ENCODE results near the gene CCL22.
A peak's percentile ranks its signal among the peaks of the same experiment; 100 is the strongest.

CCL22 gene

DNA sequence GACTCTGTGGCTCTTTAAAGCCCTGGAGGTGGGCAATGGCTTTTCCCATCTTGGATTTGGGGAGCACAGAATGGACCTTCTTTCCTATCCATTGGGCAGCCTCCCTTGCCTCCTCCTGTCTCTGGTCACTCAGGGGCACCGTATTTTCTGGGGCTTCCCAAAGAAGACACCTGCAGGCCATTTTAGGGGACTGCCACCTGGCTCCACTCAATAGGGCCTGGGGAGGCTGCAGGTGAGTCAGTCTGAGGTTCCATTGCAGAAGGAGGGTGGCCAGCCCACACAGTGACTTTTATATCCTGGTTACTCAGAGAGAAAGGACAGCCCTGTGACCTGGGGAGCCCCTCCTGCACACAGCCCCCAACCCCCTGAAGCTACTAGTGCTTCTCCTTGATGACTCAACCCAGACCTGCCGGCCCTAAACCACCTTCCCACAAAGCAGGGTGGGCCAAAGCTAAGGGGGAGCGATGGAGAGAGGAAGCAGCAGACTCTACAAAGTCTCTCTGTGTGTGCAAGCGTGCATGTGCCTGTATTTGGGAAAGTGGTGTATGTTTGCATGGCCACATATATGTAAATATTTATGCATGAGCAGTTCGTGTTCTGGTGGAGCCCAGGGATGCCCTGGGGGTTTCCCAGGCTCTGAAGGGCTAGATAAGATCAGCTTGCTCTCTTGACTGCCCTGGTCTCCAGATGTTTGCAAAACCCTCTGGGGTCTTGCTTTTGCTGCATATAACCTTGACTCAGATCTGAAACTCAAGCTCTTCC lies 18.7 kb downstream of the CCL22 start:
- DNase-seq = no peak

DNA sequence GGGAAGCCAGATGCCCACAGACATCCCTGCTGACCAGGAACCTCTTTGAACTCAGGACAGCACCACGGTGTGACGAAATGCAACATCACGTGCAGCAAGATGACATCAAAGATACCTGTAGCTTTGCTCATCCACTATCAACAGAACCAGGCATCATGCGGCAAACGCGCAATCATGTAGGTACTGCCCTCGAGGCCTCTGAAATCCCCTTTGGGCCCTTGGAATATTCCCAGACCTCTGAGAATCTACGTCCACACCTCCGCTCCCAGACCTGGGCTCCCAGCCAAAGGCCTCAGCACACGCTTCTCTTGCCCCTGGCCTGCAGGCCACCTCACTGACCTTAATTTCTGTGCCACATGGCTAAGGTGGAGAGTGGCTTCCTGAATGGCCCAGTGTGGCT lies 21.0 kb downstream of the CCL22 start:
- DNase-seq = no peak

DNA sequence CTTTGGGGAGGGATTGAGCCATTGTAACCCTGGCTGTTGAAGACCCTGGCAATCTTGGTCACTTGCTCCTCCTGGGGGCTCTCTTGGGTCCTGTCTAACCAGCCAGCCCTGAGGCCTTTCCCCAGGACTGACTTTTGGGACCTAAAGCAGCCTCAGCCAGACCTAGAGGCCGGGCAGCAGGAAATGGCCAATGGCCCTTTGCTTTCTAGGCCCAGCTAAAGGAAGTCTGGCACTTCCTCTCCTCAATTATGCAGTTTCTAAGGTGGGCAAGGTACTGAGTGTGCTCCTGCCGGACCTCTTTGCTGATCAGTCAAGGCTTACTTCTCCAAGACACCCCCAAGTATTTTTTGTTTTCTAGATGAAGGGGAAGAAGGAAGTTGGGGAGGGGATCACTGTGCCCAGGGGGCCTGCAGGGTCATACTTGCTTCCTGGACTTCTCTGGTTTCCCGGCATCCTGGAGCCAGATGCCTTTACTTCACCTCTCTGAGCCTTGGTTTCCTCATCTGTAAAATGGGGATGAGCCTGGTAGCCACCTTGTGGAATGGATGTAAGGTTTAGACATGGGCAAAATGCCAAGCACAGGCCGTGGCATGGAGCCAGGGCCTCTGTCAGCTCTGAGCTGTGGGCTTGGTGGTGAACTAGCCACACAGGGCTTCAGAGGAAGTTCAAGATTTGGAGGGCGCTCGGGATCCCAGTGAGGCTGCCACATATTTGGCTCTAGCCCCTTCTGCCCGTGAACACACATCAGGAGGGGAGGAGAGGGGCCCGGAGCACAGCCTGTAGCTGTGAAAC lies 22.3 kb downstream of the CCL22 start:
- DNase-seq = peak in 1 of 2 experiments; percentile 27

DNA sequence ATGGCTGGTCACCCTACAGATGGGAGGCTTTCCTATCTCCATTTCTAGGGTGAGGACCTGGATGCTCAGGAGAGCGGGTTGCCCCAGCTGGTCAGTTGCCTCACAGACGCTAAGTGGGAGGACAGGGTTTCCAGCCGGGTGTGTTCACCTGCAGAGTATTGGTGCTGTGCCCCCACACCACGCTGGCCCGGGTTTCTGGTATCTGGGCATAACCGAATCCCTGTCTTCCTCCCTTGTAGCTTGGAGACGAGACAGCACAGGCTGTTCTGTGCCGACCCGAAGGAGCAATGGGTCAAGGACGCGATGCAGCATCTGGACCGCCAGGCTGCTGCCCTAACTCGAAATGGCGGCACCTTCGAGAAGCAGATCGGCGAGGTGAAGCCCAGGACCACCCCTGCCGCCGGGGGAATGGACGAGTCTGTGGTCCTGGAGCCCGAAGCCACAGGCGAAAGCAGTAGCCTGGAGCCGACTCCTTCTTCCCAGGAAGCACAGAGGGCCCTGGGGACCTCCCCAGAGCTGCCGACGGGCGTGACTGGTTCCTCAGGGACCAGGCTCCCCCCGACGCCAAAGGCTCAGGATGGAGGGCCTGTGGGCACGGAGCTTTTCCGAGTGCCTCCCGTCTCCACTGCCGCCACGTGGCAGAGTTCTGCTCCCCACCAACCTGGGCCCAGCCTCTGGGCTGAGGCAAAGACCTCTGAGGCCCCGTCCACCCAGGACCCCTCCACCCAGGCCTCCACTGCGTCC lies 23.4 kb downstream of the CCL22 start:
- no peak for DNase-seq

DNA sequence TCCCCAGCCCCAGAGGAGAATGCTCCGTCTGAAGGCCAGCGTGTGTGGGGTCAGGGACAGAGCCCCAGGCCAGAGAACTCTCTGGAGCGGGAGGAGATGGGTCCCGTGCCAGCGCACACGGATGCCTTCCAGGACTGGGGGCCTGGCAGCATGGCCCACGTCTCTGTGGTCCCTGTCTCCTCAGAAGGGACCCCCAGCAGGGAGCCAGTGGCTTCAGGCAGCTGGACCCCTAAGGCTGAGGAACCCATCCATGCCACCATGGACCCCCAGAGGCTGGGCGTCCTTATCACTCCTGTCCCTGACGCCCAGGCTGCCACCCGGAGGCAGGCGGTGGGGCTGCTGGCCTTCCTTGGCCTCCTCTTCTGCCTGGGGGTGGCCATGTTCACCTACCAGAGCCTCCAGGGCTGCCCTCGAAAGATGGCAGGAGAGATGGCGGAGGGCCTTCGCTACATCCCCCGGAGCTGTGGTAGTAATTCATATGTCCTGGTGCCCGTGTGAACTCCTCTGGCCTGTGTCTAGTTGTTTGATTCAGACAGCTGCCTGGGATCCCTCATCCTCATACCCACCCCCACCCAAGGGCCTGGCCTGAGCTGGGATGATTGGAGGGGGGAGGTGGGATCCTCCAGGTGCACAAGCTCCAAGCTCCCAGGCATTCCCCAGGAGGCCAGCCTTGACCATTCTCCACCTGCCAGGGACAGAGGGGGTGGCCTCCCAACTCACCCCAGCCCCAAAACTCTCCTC lies 24.1 kb downstream of the CCL22 start:
- DNase-seq = no peak

DNA sequence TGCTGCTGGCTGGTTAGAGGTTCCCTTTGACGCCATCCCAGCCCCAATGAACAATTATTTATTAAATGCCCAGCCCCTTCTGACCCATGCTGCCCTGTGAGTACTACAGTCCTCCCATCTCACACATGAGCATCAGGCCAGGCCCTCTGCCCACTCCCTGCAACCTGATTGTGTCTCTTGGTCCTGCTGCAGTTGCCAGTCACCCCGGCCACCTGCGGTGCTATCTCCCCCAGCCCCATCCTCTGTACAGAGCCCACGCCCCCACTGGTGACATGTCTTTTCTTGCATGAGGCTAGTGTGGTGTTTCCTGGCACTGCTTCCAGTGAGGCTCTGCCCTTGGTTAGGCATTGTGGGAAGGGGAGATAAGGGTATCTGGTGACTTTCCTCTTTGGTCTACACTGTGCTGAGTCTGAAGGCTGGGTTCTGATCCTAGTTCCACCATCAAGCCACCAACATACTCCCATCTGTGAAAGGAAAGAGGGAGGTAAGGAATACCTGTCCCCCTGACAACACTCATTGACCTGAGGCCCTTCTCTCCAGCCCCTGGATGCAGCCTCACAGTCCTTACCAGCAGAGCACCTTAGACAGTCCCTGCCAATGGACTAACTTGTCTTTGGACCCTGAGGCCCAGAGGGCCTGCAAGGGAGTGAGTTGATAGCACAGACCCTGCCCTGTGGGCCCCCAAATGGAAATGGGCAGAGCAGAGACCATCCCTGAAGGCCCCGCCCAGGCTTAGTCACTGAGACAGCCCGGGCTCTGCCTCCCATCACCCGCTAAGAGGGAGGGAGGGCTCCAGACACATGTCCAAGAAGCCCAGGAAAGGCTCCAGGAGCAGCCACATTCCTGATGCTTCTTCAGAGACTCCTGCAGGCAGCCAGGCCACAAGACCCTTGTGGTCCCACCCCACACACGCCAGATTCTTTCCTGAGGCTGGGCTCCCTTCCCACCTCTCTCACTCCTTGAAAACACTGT lies 25.0 kb downstream of the CCL22 start:
- no peak for DNase-seq

DNA sequence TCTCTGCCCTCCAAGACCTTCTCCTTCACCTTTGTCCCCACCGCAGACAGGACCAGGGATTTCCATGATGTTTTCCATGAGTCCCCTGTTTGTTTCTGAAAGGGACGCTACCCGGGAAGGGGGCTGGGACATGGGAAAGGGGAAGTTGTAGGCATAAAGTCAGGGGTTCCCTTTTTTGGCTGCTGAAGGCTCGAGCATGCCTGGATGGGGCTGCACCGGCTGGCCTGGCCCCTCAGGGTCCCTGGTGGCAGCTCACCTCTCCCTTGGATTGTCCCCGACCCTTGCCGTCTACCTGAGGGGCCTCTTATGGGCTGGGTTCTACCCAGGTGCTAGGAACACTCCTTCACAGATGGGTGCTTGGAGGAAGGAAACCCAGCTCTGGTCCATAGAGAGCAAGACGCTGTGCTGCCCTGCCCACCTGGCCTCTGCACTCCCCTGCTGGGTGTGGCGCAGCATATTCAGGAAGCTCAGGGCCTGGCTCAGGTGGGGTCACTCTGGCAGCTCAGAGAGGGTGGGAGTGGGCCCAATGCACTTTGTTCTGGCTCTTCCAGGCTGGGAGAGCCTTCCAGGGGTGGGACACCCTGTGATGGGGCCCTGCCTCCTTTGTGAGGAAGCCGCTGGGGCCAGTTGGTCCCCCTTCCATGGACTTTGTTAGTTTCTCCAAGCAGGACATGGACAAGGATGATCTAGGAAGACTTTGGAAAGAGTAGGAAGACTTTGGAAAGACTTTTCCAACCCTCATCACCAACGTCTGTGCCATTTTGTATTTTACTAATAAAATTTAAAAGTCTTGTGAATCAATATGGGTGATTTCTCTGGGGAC lies 25.9 kb downstream of the CCL22 start:
- DNase-seq = no peak

DNA sequence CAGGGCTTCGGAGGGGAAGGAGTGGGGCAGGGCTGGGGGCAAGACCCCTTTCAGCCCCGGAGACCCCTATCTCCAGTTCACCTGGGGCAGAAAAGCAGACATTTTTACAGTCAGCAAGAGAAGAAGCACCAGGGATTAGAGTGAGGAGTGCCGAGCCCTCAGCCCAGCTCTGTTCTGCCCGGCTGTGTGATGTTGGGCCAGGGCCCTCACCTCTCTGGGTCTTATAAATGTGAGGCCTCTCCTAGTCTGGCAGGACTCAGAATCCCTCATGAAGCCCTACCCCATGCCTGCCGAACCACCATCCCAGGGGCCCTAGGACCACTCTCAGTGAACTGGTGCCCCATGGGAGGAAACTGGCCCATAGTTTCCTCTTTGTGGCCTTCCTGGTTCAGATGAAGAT lies 26.5 kb downstream of the CCL22 start:
- DNase-seq = no peak

DNA sequence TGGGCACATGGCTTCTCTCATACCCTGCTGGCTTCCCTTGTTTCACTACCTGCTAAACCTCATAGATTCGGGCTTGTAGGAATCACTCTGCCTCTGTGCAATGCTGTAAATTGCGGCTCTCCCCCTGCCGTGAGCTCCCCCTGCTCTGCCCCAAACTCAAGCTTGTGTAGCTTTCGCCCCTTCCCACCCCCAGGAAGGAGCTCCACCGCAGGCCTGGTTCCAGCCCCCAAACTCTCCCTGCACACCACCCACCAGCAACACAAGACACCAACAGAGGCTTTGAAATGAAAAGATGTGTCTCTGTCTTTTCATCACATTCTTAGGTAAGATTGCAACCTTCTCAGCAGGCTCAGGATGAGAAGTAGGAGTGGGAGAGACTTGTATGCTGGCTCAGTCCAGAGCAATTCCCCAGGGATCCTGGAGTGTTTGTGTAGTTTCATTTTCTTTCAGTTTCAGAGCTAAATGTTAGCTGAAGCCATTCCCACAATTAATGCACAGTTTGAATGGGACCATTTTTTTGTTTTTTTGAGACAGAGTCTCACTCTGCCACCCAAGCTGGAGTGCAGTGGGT lies 27.9 kb downstream of the CCL22 start:
- no peak for DNase-seq

DNA sequence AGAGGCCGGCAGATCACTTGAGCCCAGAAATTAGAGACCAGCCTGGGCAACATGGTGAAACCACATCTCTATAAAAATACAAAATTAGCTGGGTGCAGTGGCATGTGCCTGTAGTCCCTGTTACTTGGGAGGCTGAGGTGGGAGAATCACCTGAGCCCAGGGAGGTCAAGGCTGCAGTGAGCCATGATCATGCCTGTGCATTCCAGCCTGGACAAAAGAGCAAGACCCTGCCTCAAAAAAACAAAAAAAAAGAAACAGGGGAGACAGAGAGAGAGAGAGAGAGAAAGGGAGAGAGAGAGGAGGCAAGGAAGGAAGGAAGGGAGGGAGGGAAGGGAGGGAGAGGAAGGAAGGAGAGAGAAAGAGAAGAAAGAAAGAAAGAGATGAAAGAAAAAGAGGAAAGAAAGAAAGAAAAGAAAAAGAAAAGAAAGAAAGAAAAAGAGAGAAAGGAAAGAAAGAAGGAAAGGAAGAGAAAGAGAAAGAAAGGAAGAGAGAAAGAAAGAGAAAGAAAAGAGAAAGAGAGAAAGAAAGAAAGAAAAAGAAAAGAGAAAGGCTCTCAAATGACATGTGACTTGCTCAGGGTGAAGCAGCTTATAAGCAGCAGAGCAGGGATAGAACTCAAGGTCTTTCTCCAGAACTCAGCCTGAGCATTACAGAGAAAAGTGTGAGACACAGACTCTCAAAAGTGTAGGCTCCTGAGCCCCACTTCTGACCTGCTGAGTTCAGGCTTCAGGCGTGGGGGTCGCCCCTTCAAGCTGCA lies 29.2 kb downstream of the CCL22 start:
- DNase-seq = no peak

DNA sequence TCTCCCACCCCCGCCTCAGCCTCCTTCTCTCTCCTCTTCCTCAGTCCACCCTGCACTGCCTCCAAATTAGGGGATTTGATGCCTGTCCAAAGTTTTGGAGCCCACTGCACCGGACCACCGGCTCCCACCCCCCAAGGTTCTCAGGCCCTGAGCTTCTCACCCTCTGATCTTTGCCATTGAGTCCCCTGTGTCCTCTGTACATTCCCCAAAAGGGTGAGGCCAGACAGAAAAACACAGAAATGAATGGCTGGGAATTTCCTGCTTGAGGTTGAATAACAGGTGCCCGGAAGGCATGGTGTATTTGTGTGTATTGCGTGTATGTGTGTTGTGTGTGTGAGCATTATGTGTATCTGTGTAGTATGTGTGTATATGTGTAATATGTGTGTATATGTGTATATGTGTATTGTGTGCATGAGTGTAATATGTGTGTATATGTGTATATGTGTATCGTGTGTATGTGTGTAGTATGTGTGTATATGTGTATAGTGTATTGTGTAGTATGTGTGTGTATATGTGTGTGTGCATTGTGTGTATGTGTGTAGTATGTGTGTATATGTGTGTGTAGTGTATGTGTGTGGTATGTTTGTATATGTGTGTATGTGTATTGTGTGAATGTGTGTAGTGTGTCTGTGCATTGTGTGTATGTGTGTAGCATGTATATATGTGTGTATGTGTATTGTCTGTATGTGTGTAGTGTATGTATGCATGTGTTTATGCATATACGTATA lies 29.9 kb downstream of the CCL22 start:
- no peak for DNase-seq

DNA sequence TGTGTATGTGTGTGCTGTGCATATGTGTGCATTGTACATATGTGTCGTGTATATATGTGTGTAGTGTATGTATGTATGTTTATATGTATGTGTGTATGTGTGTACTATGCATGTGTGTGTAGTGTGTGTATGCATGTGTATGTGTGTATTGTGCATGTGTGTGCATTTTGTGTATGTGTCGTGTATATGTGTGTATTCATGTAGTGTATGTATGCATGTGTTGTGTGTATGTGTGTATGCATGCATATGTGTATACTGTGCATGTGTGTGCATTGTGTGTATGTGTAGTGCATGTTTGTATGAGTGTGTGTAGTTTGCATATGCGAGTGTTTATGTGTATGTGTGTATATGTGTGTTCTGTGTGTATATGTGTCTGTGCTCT lies 30.5 kb downstream of the CCL22 start:
- DNase-seq = no peak

DNA sequence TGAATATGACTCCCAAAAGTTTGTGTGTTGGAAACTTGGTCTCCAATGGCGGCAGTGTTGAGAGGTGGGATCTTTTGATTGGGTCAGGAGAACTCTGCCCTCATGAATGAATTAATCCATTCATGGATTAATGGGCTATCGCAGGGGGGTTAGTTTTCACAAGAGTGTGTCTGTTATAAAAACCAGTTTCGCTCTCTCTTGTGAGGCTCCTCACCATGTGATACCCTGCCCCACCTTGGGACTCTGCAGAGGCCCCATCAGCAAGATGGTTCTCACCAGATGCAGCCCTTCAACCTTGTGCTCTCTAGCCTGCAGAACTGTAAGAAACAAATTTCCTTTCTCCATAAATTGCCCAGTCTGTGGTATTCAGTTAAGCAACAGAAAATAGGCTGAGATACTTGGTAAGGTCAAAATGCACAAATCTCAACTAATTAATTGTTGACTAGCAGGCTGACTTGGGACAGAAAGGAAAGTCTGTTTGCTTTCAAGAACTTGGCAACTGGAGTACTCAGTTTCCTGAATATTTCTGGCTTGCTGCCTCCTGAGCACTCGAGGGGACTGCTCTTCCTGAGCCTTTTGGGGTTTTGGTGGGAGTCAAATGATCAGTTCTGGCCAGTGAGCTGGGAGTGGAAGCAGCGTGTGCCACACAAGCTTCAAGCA lies 32.2 kb downstream of the CCL22 start:
- DNase-seq = no peak

DNA sequence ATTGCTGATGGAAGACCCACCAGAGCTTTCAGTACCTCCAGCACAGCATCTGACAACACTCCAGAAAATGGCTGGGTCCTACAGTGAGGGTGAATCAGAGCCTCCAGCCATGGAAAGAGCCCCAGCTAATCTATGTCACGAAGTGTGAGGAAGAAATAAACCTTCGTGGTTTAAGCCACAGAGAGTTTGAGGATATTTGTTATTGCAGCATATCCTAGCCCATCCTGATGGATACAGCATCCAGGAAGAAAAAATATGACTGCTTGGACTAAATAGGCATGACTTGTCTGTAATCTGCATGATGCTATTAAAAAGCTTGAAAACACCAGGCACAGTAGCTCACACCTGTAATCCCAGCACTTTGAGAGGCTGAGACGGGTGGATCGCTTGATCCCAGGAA lies 32.7 kb downstream of the CCL22 start:
- DNase-seq = no peak

DNA sequence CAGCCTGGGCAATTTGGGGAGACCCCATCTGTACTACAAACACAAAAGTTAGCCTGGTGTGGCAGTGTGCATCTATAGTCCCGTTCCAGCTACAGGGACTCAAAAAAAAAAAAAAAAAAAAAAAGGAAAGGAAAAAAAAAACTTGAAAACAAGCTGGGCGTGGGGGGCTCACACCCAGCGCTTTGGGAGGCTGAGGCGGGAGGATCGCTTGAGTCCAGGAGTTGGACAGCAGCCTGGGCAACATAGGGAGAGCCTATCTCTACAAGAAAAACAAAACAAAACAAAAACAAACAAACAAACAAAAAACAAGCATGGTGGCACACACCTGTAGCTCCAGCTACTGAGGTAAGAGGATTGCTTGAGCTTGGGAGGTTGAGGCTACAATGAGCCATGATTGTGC lies 33.1 kb downstream of the CCL22 start:
- DNase-seq = no peak

DNA sequence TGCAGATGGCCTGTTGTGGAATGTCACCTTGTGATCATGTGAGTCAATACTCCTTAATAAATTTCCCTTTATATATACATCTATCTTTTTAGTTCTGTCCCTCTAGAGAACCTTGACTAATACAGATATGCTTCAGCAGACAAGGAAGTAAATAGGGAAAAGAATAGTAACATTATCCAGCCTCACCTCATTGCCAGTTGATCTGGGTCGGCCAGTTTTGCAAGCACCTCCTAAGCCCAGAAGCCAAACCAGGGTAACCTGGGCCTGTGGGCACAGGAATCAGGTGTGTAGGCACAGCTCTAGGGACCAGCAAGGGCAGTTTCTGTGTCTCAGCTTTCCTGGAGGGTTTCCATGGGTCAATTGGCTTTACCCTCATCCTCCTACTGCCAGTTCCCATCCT lies 34.1 kb downstream of the CCL22 start:
- DNase-seq = no peak

DNA sequence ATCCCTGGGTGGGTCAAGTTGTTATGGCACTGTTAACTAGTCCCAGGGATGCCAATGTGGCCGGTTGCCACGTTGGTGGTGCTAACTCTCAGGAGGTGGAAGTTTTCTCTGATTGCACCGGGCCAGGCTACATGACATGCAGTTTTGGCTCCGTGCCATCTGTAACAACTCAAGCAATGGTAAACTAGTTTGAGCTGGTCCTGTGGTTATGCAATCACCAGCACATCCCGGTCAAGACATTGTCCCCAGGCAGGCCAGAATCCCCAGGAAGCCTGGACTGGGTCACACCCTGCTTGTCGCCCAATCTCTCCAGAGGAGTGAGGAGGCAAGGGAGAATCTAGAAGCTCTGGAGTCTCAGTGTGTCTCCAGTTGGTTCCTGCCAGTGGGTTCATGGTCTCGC lies 35.9 kb downstream of the CCL22 start:
- no peak for DNase-seq

DNA sequence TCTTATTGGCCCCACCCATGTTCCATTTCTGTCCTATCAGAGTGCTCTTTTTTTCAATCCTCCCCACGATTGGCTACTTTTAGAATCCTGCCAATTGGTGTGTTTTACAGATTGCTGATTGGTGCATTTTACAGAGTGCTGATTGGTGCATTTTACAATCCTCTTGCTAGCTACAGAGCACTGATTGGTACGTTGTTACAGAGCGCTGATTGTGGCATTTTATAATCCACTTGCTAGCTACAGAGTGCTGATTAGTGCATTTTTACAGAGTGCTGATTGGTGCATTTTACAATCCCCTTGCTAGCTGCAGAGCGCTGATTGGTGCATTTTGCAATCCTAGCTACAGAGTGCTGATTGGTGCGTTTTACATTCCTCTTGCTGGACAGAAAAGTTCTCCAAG lies 36.4 kb downstream of the CCL22 start:
- no peak for DNase-seq

DNA sequence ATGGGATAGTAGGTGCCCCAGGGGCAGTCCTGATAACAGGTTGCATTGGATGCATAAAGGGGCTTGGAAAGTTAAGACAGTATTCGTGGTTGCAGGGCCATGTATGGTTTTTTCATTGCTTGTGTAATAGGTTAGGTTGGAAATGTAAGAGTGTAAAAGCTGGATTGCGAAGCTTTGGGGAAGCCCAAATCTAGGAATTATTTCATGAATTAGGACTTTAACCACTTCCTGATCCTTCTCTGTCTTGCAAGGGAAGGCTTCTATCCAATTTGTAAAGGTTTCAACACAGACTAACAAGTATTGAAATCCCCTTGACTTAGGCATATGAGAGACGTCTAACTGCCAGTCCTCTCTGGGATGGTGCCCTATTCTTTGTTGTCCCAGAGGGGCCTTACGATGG lies 38.2 kb downstream of the CCL22 start:
- DNase-seq = no peak

Data from NCI-H2081 (cell line).